HG02798 (cell line): ENCODE results near the gene WDR20.
"Not testable (repeated sequence)": the region's sequence is repeated elsewhere in the genome, so short reads cannot be mapped to it uniquely, and the experiment has no call there.

Experiments
- ATAC-seq: cut with Tn5 transposase; IDR thresholded peaks from one replicate; pipeline ENCODE4 v1.9.1; 2021; ENCODE audit warnings: mild to moderate bottlenecking; ENCODE audit not compliant: unreplicated experiment, poor library complexity

Gene WDR20

DNA sequence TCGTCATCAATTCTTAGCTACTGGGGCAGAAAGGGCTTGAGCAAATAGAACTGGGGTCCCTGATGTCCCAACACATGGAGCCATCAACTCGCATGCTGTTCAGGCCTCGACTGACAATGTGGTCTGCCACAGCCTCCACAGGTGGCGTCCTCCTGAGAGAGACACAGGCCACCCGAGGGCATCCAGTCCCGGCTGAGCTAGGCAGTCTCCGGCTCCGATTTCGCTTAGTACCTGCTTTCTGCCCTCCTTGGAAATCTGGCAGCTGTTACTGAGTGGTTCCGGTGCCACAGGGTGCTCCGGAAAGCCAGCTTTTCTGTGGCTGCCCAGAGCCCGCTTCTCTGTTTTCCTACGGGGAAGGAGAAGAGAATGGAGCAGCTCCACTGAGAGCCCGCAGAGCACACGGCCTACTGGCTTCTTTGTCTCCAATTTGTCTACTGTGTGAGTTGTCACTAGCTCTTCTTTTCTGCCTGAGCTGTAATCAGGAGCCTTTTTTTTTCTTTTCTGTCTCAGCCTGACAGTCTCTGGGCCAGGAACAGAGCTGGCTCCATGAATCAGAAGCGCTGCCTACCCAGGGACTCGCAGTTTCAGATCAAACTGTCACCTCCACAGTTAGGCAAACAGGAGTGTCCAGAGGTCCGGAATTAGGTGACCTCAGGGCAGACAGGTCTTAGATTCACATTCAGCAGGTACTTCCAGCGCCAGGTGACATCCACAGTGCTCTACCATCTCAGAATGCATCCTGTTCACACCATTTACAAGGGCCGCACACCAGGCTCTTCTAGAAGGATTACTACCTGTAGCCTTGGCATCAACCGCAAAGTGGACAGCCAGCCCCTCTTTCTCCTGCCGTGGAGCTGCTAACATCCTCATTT is 92.0 kb downstream of the WDR20 start:
- ATAC-seq, result no peak

GRCh38 chr14:102232348-102232625 is 92.6 kb downstream of the WDR20 start:
- no peak for ATAC-seq

DNA sequence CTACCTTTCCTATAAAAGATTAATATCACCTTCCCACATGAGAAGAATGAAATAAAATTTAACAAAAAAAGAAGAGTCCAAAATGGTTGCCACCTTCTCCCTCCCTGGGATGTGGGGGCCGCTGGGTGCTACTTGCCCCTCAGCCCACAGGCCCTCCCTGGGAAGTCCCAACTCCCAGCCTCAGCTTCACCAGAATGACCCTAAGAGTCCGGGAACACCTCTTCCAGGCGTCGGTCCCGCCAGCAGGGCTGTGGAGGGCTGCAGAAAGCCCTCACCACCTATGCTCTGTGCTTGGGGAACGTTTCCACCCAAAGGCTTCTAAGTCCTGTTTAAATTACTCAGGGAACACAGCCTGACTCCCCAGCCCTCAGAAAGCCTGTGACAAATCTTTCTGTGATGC is 93.4 kb downstream of the WDR20 start:
- ATAC-seq, result no peak

DNA sequence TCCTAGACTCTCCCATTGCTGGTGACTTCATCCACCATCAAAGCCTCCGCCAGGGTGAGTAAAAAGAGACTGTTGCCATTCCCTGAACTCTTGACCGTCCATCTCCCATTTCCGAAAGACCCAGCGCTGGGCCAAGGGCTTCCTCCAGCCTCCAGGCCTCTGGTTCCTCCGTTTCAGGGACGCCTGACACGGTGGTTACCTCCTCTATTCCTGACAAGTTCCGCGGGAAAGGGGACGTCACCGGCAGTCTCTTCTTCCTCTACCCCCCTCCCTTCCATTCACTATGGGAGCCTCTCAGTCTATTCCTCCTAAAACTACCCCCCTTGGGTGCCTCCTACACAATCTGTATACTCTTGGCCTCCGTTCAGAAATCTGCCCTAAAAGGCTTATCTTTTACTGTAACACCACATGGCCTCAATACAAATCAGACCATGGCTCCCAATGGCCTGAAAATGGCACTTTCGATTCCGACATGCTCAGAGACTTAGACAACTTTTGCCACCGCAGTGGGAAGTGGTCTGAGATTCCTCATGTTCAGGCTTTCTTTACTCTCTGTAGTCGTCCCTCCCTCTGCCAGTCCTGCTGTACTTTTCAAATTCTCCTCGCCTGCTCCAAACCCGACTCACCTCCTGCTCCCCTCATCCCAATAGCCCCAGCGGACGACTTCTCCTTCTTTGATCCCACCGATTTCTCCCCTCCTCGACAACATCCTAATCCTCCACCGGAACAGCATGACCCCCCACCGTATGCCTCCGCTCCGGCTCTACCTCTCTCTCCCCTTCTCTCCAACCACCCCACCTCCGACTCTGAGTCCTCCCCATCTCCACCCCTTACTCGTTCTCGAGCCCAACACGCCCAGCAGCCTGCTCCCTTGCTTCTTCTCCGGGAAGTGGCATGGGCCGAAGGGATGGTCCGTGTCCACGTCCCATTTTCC is 94.9 kb downstream of the WDR20 start:
- no peak for ATAC-seq

- no peak for ATAC-seq
Observed at GRCh38 chr14:102235275-102235897, 95.7 kb downstream of the WDR20 start.

GRCh38 chr14:102236026-102236425 is 96.3 kb downstream of the WDR20 start:
- no peak for ATAC-seq

- no peak for ATAC-seq
Observed at GRCh38 chr14:102238131-102238530, 98.4 kb downstream of the WDR20 start.

GRCh38 chr14:102238766-102239165 is 99.1 kb downstream of the WDR20 start:
- no peak for ATAC-seq

GRCh38 chr14:102239231-102239630 is 99.5 kb downstream of the WDR20 start:
- no peak for ATAC-seq

DNA sequence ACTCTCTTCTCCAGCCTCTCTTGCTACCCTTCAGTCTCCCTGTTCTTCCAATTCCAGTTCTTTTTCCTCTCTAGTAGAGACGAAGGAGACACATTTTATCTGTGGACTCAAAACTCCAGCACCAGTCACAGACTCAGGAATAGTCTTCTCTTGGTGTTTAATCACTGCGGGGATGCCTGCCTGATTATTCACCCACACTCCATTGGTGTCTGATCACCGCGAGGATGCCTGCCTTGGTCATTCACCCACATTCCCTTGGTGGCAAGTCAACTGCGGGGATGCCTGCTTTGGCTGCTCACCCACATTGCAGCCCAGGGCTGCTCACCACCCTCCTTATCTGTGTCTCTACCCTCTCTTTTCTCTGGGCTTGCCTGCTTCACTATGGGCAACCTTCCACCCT is 100.8 kb downstream of the WDR20 start:
- not testable (repeated sequence) for ATAC-seq

GRCh38 chr14:102241147-102241546 is 101.5 kb downstream of the WDR20 start:
- ATAC-seq, result no peak

DNA sequence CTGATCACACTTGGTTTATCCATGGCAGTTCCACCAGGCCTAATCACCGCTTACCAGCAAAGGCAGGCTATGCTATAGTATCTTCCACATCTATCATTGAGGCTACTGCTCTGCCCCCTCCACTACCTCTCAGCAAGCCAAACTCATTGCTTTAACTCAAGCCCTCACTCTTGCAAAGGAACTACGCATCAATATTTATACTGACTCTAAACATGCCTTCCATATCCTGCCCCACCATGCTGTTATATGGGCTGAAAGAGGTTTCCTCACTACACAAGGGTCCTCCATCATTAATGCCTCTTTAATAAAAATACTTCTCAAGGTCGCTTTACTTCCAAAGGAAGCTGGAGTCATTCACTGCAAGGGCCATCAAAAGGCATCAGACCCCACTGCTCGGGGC is 104.1 kb downstream of the WDR20 start:
- not testable (repeated sequence) for ATAC-seq

DNA sequence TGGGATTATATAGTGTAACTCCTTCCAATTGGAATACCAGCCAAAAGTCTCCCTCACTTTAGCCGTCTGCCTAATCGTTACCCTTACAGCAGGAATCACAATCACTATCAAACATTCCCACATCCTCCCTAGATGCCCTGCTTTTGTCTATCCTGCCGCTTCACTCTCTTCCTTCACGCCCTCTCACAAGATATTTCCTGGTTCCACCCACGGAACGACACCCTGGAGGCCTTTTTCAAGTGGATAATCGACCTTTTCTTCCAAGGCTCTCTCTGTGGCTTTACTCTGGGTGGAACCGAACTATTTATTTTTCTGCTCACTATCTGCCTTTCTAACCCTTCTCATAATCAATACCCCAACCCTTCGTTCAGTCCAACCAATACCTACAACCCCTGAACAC is 106.4 kb downstream of the WDR20 start:
- no peak for ATAC-seq

DNA sequence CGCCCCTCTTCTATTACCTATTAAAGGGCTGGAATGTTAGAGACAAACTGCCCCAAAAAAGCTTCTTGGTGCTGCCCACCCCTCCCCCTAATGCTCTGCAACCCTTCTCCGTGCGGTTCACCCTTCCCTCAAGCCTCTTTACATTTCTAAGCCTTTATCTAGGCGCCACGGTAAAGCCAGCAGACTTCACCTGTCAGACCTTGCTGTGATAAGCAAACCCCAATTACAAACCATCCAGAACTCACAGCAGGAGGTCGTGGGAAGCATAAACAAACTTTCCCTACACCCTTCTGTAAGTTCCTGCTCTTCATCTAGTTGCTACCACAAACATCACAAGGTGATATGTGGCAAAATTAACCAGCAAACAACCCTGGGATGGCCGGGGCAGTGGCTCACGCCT is 108.4 kb downstream of the WDR20 start:
- no peak for ATAC-seq

DNA sequence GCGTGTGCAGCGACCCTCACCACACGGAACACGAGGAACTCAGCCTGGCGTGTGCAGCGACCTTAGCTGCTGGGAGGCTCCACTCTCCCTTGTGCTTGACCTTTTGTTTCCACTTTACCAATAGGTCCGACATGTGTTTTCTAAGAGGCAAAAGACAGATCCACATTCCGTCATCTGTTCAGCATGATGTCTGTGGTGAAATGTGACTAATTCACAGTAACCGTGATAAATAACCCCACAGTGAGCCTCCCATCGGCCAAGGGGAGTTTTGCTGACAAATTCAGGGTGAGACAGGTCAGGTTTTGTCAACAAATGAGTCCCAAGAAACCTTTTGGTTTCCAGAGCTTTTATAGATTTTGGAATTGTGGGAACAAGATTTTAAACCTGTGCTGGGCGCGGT is 109.3 kb downstream of the WDR20 start:
- ATAC-seq, result no peak

GRCh38 chr14:102249981-102250380 is 110.3 kb downstream of the WDR20 start:
- ATAC-seq, result no peak

DNA sequence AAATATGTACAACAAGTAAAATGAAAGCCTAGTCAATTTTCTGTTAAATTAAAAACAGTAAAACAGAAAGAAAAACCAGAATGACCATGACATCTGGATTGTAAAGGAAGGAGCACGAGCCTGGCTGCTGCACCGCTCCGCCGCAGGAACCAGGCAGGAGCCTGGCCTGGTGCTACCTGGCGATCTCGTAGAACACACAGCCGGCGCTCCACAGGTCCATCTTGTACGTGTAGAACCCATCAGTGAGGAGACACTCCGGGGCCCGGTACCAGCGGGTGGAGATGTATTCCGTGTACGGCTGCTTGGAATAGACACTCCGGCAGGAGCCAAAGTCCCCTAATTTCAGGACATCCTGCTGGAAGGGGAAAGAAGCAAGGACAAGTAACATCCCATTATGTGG is 110.9 kb downstream of the WDR20 start:
- ATAC-seq, result no peak

DNA sequence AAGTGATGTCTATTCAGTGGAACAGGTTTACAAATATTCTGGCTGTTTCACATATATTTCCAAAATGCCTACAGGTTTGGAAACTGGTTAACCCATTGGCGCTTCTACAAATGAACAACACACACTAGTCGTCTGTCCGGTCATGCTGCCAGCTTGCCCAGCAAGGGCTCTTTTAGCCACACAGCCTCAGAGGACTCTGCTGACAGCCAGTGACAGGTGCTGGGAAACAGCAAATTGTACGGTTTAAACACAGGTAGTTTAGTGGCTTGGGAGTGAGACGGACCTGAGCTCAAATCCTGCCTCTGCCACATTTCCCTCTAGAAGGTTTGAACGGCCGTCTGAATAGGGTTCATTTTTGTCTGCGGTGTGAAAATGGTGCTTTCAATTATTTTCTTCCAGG is 111.5 kb downstream of the WDR20 start:
- no peak for ATAC-seq

DNA sequence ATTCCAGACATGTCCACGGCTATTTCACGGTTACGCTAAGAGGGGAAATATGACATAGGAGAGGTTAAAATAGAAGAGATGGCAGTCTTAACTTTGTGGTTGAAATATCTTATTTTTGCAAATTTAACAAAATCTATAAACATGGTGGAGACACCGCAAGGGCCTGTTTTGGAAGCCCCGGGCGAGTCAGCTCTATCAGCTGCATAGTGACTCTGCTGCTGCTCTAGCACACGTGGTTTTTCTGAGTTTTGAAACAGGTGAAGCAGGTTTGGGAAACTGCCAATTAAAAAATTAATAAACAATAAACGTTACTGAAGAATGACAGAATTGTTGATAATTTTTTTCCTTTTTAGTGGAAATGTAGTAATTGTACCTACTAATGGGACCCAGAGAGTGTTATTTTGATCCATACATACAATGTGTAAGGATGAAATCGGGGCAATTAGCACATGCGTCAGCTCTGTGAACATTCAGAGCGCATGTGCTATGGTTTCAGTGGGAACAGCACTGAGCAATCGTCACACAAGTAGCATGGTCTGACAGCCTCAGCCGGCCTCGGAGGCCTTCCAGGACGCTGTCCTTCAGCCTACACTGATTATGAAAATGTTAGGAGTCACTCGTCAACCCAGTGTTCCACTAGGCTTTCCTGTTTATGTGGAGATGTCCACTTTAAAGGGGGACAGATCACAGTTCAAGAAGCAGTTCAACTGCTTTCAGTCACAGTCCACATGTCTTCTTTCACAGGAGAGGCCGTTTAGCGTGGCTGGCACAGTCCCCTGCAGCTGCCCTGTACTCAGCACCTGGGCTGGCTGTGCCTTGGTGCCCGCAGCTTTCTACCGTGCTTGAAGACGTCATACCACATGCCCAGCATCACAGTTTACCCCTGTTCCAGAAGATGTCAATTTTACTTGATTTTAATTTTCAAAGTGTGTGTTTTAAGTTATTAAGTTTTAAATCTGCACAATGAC is 113.4 kb downstream of the WDR20 start:
- ATAC-seq, result no peak
